Common myeloid progenitor, CD34-positive (primary cell): Measurements from ENCODE around the gene TMC4.
A peak's percentile ranks its signal among the peaks of the same experiment; 100 is the strongest.

Experiments
- CTCF ChIA-PET: fragments of 350-600 bp; sonication (Branson Sonifier 250); formaldehyde crosslinking; loops from one replicate; lab custom pipeline; 2021; ENCODE audit warnings: antibody characterized with exemption; lab: Charles Lee
- POLR2A ChIA-PET: fragments of 350-600 bp; sonication (Branson Sonifier 250); formaldehyde crosslinking; loops from one replicate; lab custom pipeline; 2021; ENCODE audit warnings: antibody characterized with exemption; lab: Charles Lee
- DNase-seq, 3 donors: peaks; one replicate each; pipeline versions ENCODE4 v3.0.0 to v3.0.0-alpha.2; 2013
- H3K27ac ChIP-seq, 2 experiments: 1 replicate in 1 of 2; 2 replicates in 1 of 2; pipeline ENCODE4 v1.7.0; 2013; ENCODE audit warnings: inconsistent platforms in 2 of 2, low read length in 2 of 2, mild to moderate bottlenecking in 2 of 2, low read depth in 1 of 2, moderate library complexity in 1 of 2; ENCODE audit not compliant: severe bottlenecking in 2 of 2, insufficient read depth in 1 of 2, poor library complexity in 1 of 2
- H3K27me3 ChIP-seq, 5 experiments: replicated peaks in 2 of 5; 1 replicate in 3 of 5; 2 replicates in 2 of 5; pipeline versions ENCODE4 v1.6.1 to v1.7.0; 2013; ENCODE audit warnings: low read length in 4 of 5, mild to moderate bottlenecking in 2 of 5, moderate library complexity in 2 of 5, inconsistent platforms in 1 of 5; ENCODE audit not compliant: insufficient read depth in 5 of 5, control insufficient read depth in 4 of 5
- H3K36me3 ChIP-seq, 4 experiments: 1 replicate in 2 of 4; 2 replicates in 2 of 4; pipeline versions ENCODE4 v1.6.1 to v1.7.0; 2013; ENCODE audit warnings: low read length in 3 of 4, control low read depth in 1 of 4, mild to moderate bottlenecking in 1 of 4; ENCODE audit not compliant: control insufficient read depth in 4 of 4, insufficient read depth in 4 of 4
- H3K4me1 ChIP-seq, 4 experiments: 1 replicate in 3 of 4; 2 replicates in 1 of 4; pipeline versions ENCODE4 v1.6.1 to v1.7.1; 2013; ENCODE audit warnings: low read length in 3 of 4, mild to moderate bottlenecking in 3 of 4, control low read depth in 1 of 4, inconsistent platforms in 1 of 4, moderate library complexity in 1 of 4; ENCODE audit not compliant: control insufficient read depth in 4 of 4, insufficient read depth in 4 of 4; ENCODE audit errors: control extremely low read depth in 1 of 4
- H3K4me3 ChIP-seq, 7 experiments: 1 replicate in 4 of 7; 2 replicates in 3 of 7; pipeline versions ENCODE4 v1.5.1 to v1.7.0; 2013; ENCODE audit warnings: mild to moderate bottlenecking in 7 of 7, low read length in 6 of 7, moderate library complexity in 6 of 7, inconsistent platforms in 2 of 7, low read depth in 2 of 7, control low read depth in 1 of 7; ENCODE audit not compliant: insufficient read depth in 4 of 7, control insufficient read depth in 1 of 7; ENCODE audit errors: extremely low read depth in 1 of 7
- H3K9me3 ChIP-seq, 5 experiments: 1 replicate in 4 of 5; 2 replicates in 1 of 5; pipeline versions ENCODE4 v1.6.1 to v1.7.1; 2013; ENCODE audit warnings: low read length in 4 of 5, mild to moderate bottlenecking in 2 of 5, inconsistent platforms in 1 of 5, low read depth in 1 of 5, moderate library complexity in 1 of 5; ENCODE audit not compliant: control insufficient read depth in 4 of 5, insufficient read depth in 2 of 5; ENCODE audit errors: control extremely low read depth in 1 of 5
- WGBS: methylation state at CpG from one replicate; pipeline ENCODE4 v1.1.5; 2013; ENCODE audit not compliant: insufficient coverage; 5-methylcytosine and 5-hydroxymethylcytosine counted together

The TMC4 gene

GRCh38 chr19:54162884-54163283 is 10.1 kb downstream of the TMC4 start:
- Histone ChIP-seq H3K4me3 (peak overlapping the region in 5 of 7 experiments; percentile 47 to 76 (median 57)), H3K27ac (no peak overlapping the region), H3K4me1 (peaks cover 5 to 52% (median 45%) of the 10 kb centered on the region in 4 experiments), H3K27me3 (peaks cover 0 to 11% (median 0%) of the 10 kb centered on the region in 5 experiments), H3K9me3 (peaks cover 0 to 3% (median 0%) of the 10 kb centered on the region in 5 experiments), H3K36me3 (peaks cover 0 to 4% (median 3%) of the 10 kb centered on the region in 4 experiments)
- ChIA-PET CTCF (interaction anchor here (2.1 kb wide), 1 partner anchor 10 kb away, joined by 8 read pairs; the partner anchor contains the start of gene TMC4), POLR2A (no interaction called here)
- no peak for DNase-seq
- WGBS: 75% methylated on average over 9 of the region's 14 CpGs

- Histone ChIP-seq H3K9me3 (peaks cover 0 to 3% (median 0%) of the 10 kb centered on the region in 5 experiments), H3K27ac (no peak overlapping the region), H3K27me3 (peaks cover 0 to 11% (median 0%) of the 10 kb centered on the region in 5 experiments), H3K4me1 (peaks cover 5 to 52% (median 45%) of the 10 kb centered on the region in 4 experiments), H3K4me3 (peak overlapping the region; percentile 44 to 76 (median 54)), H3K36me3 (peaks cover 0 to 9% (median 5%) of the 10 kb centered on the region in 4 experiments)
- 2% methylated on average over 20 of the region's 35 CpGs for WGBS
- ChIA-PET POLR2A (no interaction called here), CTCF (interaction anchor here (2.1 kb wide), 1 partner anchor 11 kb away, joined by 8 read pairs; the partner anchor contains the start of gene TMC4)
- peak; percentile 91 to 95 (median 94) for DNase-seq
Observed at GRCh38 chr19:54162241-54162805, 10.6 kb downstream of the TMC4 start.

GRCh38 chr19:54160854-54161253 is 12.1 kb downstream of the TMC4 start:
- WGBS: 78% methylated on average over 6 of the region's 13 CpGs

GRCh38 chr19:54160182-54160811 is 12.7 kb downstream of the TMC4 start:
- WGBS: 3% methylated on average over 19 of the region's 28 CpGs
- CTCF ChIA-PET: interaction anchor here (1.5 to 2.5 kb wide), 2 partner anchors 9 to 22 kb away, joined by 3 to 9 read pairs; partner anchors contain the start of gene CNOT3
- H3K4me1 ChIP-seq: peaks cover 5 to 52% (median 45%) of the 10 kb centered on the region in 4 experiments
- DNase-seq: no peak
- peak overlapping the region; percentile 66 to 87 for H3K27ac ChIP-seq
- H3K27me3 ChIP-seq: peaks cover 0 to 11% (median 0%) of the 10 kb centered on the region in 5 experiments
- H3K4me3 ChIP-seq: peak overlapping the region; percentile 54 to 94 (median 83)
- peaks cover 2 to 29% (median 19%) of the 10 kb centered on the region in 4 experiments for H3K36me3 ChIP-seq
- POLR2A ChIA-PET: interaction anchor here (2.0 to 2.2 kb wide), 3 partner anchors 23 to 47 kb away, joined by 7 to 10 read pairs (median 9); partner anchors contain the start of genes CNOT3 and MBOAT7
- peaks cover 0 to 3% (median 0%) of the 10 kb centered on the region in 5 experiments for H3K9me3 ChIP-seq

More at GRCh38 chr19:54160854-54161253, 12.1 kb downstream of the TMC4 start:
- DNase-seq: no peak
- CTCF ChIA-PET: interaction anchor here (2.5 kb wide), 1 partner anchor 8 kb away, joined by 9 read pairs; no protein-coding TSS in a partner anchor
- H3K27me3 ChIP-seq: peaks cover 0 to 11% (median 0%) of the 10 kb centered on the region in 5 experiments
- H3K4me3 ChIP-seq: peak overlapping the region in 5 of 7 experiments; percentile 69 to 94 (median 84)
- POLR2A ChIA-PET: interaction anchor here (2.2 kb wide), 1 partner anchor 29 kb away, joined by 10 read pairs; the partner anchor contains the start of gene MBOAT7
- H3K9me3 ChIP-seq: peaks cover 0 to 3% (median 0%) of the 10 kb centered on the region in 5 experiments
- peaks cover 2 to 24% (median 15%) of the 10 kb centered on the region in 4 experiments for H3K36me3 ChIP-seq
- peak overlapping the region in 1 of 2 experiments; percentile 87 for H3K27ac ChIP-seq
- H3K4me1 ChIP-seq: peaks cover 5 to 52% (median 45%) of the 10 kb centered on the region in 4 experiments

GRCh38 chr19:54159352-54160181 is 13.4 kb downstream of the TMC4 start, which contains the start of gene LENG1:
LENG1 (minus strand) TSS chr19:54159721; CDS start chr19:54159695, 26 bp downstream.
- ChIA-PET POLR2A (interaction anchor here (0.6 to 2.2 kb wide), 7 partner anchors 9 to 51 kb away, joined by 3 to 10 read pairs (median 5); partner anchors contain the start of genes CNOT3, MBOAT7, PRPF31 and TFPT), CTCF (interaction anchor here (1.5 to 2.5 kb wide), 4 partner anchors 9 to 30 kb away, joined by 3 to 11 read pairs (median 6); partner anchors contain the start of genes CNOT3 and MBOAT7)
- Histone ChIP-seq H3K27me3 (peaks cover 0 to 10% (median 0%) of the 10 kb centered on the region in 5 experiments), H3K27ac (peak within 1 kb of the TSS; percentile 70 to 90), H3K9me3 (no peaks in the 10 kb centered on the region), H3K4me1 (peaks cover 5 to 58% (median 43%) of the 10 kb centered on the region in 4 experiments), H3K36me3 (peaks cover 2 to 36% (median 25%) of the 10 kb centered on the region in 4 experiments), H3K4me3 (peak within 1 kb of the TSS; percentile 54 to 94 (median 83))
- DNase-seq: peak; percentile 100
- WGBS: 0% methylated on average over 70 of the region's 72 CpGs
